GM19455 (cell line): ENCODE results near the gene RPL36.
"Not testable (repeated sequence)": the region's sequence is repeated elsewhere in the genome, so short reads cannot be mapped to it uniquely, and the experiment has no call there.

Experiments
- ATAC-seq: cut with Tn5 transposase; IDR thresholded peaks from one replicate; pipeline ENCODE4 v1.9.1; 2021; ENCODE audit not compliant: unreplicated experiment

RPL36 gene

DNA sequence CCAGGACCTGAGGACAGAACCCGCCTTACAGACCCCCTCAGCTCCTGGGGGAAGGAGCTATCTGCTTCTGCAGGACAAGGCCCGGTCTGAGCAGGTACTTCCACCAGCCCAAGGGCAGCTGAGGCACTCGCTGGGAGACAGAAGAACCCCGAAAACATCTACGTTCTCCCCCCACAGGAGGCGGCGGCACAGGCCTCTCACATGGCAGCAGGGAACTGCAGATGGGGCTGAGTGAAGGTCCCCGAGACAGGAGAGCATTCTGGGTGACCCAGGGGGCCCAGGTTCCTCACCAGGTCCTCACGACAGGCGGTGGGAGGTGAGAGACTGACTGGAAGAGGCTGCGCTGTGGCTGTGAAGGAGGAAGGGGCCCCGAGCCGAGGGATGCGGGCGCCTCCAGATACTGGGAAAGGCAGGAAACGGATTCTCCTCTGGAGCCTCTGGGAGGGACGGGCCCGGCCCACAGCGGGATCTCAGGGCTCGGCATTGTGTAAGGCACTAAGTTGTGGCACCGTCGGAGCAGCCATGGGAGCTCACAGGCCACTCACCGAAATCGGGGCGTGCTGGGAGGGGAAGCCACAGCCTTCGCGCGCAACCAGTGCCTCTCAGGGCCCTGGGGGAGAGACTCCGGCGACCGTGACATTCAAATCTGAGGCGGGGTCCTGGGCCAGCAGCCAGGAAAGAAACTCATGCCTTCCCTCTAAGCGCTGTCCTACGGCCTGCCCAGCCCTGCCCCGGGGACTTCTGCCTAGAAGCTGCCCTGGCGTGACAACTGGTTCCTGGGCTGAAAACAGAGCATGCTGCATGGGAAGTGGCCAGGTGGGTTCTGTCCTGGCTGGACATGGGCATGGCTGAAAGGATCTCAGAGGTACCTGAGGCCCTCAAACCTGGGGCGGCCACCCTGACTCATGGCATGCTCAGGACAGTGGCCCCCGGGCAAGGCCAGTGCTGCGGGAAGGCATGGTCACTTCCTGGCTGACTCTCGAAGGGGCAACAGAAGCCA lies 14.0 kb downstream of the RPL36 start:
- ATAC-seq = no peak

DNA sequence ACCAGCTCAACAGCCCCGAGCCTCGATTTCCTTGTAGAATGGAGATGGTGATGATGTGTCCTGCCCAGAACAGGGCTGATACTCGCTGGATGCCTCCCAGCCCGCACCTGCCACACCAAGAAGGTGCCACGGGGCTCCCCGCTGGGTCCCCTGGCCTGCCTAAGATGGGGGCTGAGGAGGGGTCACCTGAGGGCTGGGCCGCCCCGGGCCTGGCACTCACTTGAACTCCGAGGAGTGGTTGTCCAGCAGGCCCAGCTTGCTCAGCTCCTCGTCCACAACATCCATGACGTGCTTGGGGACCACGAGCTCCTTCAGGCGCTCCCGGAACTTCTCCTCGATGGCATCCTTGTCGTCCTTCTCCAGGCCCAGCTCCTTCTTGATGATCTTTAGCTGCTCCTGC lies 15.5 kb downstream of the RPL36 start:
- ATAC-seq = no peak

- ATAC-seq = no peak
These were observed 16.9 kb downstream of the RPL36 start for GRCh38 chr19:5706876-5707573.

DNA sequence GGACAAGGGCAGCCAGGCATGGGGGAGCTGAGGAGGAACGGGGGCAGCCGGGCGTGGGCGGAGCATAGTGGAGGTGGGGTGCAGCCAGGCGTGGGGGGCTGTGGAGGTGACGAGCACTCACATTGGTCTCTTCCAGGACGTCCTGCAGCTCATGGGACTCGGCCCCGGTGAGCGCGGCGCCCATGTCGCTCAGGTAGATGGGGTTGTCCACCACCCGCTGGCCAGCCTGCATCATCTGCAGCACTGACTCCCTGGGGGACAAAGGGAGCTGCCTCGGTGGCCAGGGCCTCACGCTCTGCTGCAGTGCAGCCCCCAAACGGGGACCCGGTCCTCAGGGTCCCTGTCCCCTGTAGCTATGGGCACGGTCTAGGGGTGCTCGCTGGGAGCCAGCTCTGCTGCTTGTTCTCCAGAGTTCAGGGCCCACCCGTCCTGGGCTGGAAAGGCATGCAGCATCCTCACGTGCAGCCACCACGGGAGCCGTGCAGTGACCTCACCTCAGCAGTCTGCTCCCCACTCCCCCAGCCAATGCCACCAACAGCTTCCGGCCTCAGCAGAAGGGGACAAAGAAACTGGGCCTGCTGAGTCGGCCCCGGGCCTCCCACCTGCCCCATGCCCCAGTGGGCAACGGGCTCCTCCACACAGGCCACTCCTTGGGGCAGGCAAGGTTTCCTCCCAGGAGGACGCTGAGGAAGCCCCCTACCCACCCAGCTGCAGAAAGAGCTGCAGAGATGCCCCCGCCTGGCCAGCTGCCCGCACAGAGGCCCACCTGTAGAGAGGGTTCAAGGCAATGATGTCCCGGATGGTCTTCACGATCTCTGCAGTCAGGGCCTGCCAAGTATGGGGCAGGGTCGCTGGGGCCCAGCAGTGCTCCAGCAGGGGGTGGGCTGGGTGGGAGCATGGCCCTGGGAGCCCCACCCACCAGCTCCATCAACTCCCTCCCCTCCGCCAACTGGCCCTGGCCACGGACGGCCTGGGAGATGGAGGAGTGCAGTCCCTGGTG lies 17.8 kb downstream of the RPL36 start:
- ATAC-seq = no peak

DNA sequence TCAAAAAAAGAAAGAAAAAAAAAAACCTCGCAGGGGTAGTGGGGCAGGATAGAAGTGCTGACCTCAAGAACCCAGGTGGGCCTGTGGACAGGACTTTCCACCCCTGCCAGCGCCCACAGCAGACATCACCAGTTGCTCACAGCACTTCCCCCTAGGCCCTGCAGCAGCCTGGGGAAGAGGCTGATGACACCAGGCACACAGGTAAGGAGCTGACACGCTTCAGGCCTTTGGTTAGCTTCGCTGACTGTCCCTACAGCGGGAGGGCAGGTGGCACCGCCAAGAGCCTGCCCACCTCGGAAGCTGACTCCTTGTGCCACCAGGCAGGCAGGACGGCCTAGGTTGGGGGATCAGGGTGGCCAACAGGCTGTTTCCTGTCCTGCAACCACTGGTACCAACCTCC lies 20.9 kb downstream of the RPL36 start:
- no peak for ATAC-seq

DNA sequence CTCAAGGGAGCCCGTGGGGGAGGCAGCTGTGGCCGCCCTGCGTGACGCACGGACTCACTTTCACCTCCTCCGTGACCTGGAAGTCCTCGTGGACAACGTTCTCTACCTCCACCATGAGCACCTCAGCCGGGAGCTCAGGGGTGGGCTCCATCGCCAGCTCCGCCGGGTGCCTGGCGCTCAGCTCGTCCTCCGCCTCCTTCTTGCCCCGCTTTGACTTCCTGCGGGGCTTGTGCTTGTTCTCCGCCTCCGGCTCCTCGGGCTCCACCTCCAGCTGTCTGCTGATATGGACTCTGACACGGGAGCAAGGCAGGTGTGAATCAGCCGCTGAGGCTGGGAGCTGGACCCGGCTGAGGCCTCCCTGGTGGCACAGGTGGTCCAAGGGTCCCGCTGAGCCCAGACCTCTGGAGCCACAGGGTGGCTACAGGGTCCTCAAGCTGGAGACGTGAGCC lies 21.6 kb downstream of the RPL36 start:
- no peak for ATAC-seq

- ATAC-seq = no peak
These were observed 23.1 kb downstream of the RPL36 start for GRCh38 chr19:5713228-5713627.

GRCh38 chr19:5714816-5715215 lies 24.7 kb downstream of the RPL36 start:
- no peak for ATAC-seq

DNA sequence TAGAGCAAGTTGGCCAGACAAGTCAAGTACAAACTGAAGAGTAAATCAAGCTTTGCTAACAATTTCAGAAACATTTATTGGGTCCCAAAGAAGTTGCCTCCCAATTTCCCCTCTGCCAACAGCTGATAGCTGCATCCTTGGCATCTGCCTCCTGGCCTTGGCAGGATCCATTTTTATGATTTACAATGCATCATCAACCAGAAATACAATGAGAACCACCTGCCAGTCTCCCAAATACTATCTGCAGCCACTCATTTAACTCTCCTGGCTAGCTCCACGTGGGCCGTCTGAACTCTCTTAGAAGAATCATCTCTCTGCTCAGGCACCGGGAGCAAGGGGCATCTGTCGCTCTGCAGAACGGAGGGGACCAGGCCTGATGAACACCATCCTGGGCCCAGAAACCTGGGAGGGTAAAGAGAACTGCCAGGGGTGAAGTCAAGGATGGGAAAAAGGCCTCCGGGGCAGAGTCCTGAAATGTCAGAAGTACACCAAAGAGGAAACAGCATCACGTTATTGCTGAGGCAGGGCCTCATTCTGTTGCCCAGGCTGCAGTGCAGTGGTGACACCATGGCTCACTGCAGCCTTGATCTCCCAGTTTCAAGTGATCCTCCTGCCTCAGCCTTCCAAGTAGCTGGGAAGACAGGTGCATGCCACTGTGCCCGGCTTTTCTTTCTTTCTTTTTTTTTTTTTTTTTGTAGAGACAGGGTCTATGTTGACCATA lies 27.3 kb downstream of the RPL36 start:
- ATAC-seq = no peak

DNA sequence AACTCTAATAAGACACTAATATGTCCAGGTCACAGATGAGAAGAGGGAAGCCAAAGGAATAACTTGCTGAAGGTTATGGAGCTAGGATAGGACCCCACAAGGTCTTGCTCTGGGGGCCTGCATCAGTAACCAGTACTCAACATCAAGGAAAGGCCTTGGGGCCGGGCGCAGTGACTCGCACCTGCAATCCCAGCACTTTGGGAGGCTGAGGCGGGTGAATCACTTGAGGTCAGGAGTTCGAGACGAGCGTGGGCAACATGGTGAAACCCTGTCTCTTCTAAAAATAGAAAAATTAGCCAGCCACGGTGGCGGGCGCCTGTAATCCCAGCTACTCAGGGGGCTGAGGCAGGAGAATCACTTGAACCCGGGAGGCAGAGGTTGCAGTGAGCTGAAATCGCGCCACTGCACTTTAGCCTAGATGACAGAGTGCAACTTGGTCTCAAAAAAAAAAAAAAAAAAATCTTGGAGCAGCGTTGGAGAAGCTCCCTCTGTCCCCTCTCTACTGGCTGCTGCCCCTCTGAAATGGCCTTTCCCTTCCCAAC lies 28.0 kb downstream of the RPL36 start:
- ATAC-seq = no peak

DNA sequence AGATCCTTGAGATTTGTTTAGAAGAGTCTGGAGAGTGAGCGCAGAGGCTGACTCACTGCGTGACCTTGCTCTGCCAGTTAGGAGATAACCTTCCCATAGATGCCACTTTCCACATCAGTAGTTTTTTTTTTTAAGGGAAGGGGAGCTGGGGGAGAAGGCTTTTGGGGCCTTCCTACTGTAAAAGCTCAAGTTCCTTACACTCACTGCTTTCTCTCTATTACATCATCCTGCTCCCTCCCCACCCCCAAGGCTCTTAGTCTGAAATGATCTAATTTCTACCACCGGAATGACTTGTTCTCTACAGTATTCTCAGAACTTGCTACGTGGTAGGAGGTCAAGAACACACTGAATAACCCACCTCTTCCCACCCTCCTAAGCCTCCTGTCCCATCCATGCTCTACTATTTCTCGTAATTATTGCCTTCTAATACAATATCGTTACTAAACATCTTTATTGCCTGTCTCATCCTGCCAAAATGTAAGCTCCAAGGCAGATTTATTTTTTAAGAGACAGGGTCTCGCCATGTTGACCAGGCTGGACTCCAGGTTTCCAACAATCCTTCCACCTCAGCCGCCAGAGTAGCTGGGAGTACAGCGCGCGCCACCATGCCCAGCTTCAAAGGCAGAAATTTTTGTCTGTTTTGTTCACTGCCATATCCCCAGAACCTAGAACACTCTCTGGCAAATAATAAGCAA lies 28.6 kb downstream of the RPL36 start:
- no peak for ATAC-seq

GRCh38 chr19:5719274-5719960 lies 29.3 kb downstream of the RPL36 start:
- peak; percentile 5 for ATAC-seq

- ATAC-seq = peak; percentile 80
These were observed 30.1 kb downstream of the RPL36 start, which contains the start of the genes CATSPERD and LONP1 for GRCh38 chr19:5719961-5720790. Gene CATSPERD, plus strand, starts transcription at chr19:5720637. Its CDS starts 101 bp downstream, at chr19:5720738. Gene LONP1, minus strand, starts transcription at chr19:5720146. Its CDS starts 14 bp downstream, at chr19:5720132.

- no peak for ATAC-seq
These were observed 37.5 kb downstream of the RPL36 start for GRCh38 chr19:5727453-5728050.

GRCh38 chr19:5733172-5733571 lies 43.1 kb downstream of the RPL36 start:
- not testable (repeated sequence) for ATAC-seq

DNA sequence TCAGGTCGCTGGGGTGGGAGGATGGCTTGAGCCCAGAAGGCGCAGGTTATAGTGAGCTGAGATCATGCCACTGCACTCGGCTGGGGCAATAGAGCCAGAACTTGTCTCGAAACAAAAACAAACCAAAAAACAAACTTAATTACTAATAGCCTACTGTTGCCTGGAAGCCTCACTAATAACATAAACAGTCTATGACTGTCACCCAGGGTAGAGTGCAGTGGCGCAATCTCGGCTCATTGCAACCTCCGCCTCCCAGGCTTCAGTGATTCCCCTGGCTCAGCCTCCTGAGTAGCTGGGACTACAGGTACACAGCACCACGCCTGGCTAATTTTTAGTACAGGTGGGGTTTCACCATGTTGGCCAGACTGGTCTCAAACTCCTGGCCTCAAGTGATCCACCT lies 48.3 kb downstream of the RPL36 start:
- no peak for ATAC-seq
